K562 (cell line): ENCODE results near the gene IP6K2. TPM values are rescaled to one million over a fixed set of nuclear protein-coding genes. Genes with fewer than 3 reads are reported as not detected.

Experiments
- NCOA4 ChIP-seq: fragments of 450-650 bp; IDR thresholded peaks from 2 replicates; pipeline ENCODE4 v1.6.1; 2018; ENCODE audit warnings: mild to moderate bottlenecking; ENCODE audit not compliant: partially characterized antibody
- PBX2 ChIP-seq, 2 experiments: IDR thresholded peaks in 1 of 2; conservative IDR thresholded peaks in 1 of 2; 2 replicates each; pipeline ENCODE4 v1.6.1; 2016; ENCODE audit warnings: low read depth in 2 of 2, mild to moderate bottlenecking in 1 of 2, missing compliant biosample characterization in 1 of 2, missing genetic modification characterization in 1 of 2, moderate library complexity in 1 of 2
- RFX7 ChIP-seq: fragments of 250-450 bp; sonication (Bioruptor Pico); IDR thresholded peaks from 2 replicates; pipeline ENCODE4 v1.5.1; 2021; ENCODE audit warnings: mild to moderate bottlenecking
- ZNF133 ChIP-seq: fragments of 250-450 bp; sonication (Bioruptor Pico); IDR thresholded peaks from 2 replicates; pipeline ENCODE4 v1.4.0; 2020; ENCODE audit warnings: mild to moderate bottlenecking
- ZNF140 ChIP-seq: fragments of 250-450 bp; sonication (Bioruptor Pico); IDR thresholded peaks from 2 replicates; pipeline ENCODE4 v1.8.0; 2021; ENCODE audit warnings: moderate library complexity, mild to moderate bottlenecking, inconsistent platforms
- polyA plus RNA-seq, 8 experiments: library from polyadenylated mRNA; depleted of rRNA in 4 of 8; stranded (reverse) in 5 of 8; unstranded in 3 of 8; fragments of >200 nt; fragmentation: Nextera tagmentation in 2 of 8; fragmentation: Illumina TruSeq in 1 of 8; extraction: Ambion mirVana in 2 of 8; extraction: Trizol in 1 of 8; gene quantifications; 2 replicates each; pipeline versions ENCODE4 v1.2.1 to v1.2.3, GENCODE V29; 2011 to 2014; ENCODE audit warnings: inconsistent platforms in 1 of 8, missing spikeins in 1 of 8
- total RNA-seq, 7 experiments: library from RNA; depleted of rRNA in 6 of 7; stranded (reverse); fragments of >200 nt in 6 of 7; fragmentation: Illumina TruSeq in 2 of 7; extraction: Trizol in 2 of 7; gene quantifications; 2 replicates each; pipeline versions ENCODE4 v1.2.1 to v1.2.3, GENCODE V29; 2011 to 2021; ENCODE audit warnings: low replicate concordance in 1 of 7
- TF ChIP-seq, protein P1 (sequence below): fragments of 200-600 bp; sonication (generic); IDR thresholded peaks from one replicate; pipeline ENCODE4 v1.6.1; 2012; ENCODE audit warnings: mild to moderate bottlenecking, low read depth, low read length, inconsistent platforms

Gene IP6K2
- total and polyA plus RNA-seq, 9 of the 15 experiments (the other 6 are each of a cell fraction or from before 2014, with no cell fraction given): 19.6 to 78.1 (median 48.0) TPM

- TF ChIP-seq, protein P1, sequence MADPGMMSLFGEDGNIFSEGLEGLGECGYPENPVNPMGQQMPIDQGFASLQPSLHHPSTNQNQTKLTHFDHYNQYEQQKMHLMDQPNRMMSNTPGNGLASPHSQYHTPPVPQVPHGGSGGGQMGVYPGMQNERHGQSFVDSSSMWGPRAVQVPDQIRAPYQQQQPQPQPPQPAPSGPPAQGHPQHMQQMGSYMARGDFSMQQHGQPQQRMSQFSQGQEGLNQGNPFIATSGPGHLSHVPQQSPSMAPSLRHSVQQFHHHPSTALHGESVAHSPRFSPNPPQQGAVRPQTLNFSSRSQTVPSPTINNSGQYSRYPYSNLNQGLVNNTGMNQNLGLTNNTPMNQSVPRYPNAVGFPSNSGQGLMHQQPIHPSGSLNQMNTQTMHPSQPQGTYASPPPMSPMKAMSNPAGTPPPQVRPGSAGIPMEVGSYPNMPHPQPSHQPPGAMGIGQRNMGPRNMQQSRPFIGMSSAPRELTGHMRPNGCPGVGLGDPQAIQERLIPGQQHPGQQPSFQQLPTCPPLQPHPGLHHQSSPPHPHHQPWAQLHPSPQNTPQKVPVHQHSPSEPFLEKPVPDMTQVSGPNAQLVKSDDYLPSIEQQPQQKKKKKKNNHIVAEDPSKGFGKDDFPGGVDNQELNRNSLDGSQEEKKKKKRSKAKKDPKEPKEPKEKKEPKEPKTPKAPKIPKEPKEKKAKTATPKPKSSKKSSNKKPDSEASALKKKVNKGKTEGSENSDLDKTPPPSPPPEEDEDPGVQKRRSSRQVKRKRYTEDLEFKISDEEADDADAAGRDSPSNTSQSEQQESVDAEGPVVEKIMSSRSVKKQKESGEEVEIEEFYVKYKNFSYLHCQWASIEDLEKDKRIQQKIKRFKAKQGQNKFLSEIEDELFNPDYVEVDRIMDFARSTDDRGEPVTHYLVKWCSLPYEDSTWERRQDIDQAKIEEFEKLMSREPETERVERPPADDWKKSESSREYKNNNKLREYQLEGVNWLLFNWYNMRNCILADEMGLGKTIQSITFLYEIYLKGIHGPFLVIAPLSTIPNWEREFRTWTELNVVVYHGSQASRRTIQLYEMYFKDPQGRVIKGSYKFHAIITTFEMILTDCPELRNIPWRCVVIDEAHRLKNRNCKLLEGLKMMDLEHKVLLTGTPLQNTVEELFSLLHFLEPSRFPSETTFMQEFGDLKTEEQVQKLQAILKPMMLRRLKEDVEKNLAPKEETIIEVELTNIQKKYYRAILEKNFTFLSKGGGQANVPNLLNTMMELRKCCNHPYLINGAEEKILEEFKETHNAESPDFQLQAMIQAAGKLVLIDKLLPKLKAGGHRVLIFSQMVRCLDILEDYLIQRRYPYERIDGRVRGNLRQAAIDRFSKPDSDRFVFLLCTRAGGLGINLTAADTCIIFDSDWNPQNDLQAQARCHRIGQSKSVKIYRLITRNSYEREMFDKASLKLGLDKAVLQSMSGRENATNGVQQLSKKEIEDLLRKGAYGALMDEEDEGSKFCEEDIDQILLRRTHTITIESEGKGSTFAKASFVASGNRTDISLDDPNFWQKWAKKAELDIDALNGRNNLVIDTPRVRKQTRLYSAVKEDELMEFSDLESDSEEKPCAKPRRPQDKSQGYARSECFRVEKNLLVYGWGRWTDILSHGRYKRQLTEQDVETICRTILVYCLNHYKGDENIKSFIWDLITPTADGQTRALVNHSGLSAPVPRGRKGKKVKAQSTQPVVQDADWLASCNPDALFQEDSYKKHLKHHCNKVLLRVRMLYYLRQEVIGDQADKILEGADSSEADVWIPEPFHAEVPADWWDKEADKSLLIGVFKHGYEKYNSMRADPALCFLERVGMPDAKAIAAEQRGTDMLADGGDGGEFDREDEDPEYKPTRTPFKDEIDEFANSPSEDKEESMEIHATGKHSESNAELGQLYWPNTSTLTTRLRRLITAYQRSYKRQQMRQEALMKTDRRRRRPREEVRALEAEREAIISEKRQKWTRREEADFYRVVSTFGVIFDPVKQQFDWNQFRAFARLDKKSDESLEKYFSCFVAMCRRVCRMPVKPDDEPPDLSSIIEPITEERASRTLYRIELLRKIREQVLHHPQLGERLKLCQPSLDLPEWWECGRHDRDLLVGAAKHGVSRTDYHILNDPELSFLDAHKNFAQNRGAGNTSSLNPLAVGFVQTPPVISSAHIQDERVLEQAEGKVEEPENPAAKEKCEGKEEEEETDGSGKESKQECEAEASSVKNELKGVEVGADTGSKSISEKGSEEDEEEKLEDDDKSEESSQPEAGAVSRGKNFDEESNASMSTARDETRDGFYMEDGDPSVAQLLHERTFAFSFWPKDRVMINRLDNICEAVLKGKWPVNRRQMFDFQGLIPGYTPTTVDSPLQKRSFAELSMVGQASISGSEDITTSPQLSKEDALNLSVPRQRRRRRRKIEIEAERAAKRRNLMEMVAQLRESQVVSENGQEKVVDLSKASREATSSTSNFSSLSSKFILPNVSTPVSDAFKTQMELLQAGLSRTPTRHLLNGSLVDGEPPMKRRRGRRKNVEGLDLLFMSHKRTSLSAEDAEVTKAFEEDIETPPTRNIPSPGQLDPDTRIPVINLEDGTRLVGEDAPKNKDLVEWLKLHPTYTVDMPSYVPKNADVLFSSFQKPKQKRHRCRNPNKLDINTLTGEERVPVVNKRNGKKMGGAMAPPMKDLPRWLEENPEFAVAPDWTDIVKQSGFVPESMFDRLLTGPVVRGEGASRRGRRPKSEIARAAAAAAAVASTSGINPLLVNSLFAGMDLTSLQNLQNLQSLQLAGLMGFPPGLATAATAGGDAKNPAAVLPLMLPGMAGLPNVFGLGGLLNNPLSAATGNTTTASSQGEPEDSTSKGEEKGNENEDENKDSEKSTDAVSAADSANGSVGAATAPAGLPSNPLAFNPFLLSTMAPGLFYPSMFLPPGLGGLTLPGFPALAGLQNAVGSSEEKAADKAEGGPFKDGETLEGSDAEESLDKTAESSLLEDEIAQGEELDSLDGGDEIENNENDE: no peak
- TF ChIP-seq RFX7 (no peak), NCOA4 (no peak), ZNF133 (CRISPR knock-in tag) (no peak), ZNF140 (CRISPR knock-in tag) (no peak), PBX2 (CRISPR knock-in tag; IDR thresholded peaks at IDR 0.05; ENCODE audit: low read depth) (no peak), PBX2 (tag; conservative IDR thresholded peaks at IDR 0.05; ENCODE audit: low read depth) (no peak)
Observed at GRCh38 chr3:48747015-48747615, 30.1 kb upstream of the IP6K2 start (continued).
